ENCODE results near the gene FDX2. TPM values are rescaled to one million over a fixed set of nuclear protein-coding genes. Genes with fewer than 3 reads are reported as not detected.

The FDX2 gene
- total and polyA plus RNA-seq, 4 donors: 9.6 to 38.4 (median 21.2) TPM

DNA sequence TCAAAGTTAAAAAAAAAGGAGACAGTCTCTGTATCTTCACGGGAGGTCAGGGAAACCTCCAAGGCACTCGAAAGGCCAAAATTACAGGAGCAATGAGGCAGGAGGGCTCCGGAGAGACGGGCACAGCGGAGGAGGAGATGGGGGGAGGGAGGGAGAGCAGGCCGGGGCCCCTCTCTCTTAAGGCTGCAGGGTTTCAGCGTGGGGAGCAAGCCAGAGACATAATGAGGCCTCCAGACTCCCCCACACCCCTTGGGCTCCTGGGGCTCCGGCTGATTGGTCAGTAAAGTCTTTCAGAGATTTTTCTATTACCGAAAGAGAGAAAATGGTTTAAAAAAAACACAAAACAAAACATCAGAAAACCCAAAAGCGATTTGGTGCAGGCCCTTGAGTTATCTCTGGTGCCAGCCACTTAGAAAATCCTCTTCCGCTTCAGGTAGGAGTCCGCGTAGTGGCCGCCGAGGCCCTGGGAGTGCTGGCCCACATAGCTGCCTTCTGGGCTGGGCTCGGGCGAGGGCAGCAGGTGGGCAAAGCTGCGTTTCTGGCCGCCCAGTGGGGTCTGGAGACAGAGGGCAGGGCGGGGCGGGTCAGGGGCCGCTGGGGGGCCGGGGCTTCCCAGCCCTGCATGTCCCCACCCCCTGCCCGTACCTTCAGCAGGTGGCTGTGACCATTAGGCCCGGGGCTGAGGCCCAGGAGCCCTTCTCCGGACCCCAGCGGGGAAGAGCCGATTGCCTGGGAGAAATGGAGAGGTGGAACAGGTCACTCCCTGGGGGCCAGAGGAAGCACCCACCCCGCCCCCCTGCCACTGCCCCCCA lies 1.4 kb upstream of the FDX2 start:
- TF ChIP-seq, protein P1, sequence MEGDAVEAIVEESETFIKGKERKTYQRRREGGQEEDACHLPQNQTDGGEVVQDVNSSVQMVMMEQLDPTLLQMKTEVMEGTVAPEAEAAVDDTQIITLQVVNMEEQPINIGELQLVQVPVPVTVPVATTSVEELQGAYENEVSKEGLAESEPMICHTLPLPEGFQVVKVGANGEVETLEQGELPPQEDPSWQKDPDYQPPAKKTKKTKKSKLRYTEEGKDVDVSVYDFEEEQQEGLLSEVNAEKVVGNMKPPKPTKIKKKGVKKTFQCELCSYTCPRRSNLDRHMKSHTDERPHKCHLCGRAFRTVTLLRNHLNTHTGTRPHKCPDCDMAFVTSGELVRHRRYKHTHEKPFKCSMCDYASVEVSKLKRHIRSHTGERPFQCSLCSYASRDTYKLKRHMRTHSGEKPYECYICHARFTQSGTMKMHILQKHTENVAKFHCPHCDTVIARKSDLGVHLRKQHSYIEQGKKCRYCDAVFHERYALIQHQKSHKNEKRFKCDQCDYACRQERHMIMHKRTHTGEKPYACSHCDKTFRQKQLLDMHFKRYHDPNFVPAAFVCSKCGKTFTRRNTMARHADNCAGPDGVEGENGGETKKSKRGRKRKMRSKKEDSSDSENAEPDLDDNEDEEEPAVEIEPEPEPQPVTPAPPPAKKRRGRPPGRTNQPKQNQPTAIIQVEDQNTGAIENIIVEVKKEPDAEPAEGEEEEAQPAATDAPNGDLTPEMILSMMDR (IDR thresholded peaks at IDR 0.05; ENCODE audit: control extremely low read depth, extremely low read depth): no peak
- peaks cover under 1 to 49% (median 19%) of the 10 kb centered on the region in 4 donors for H3K36me3 ChIP-seq (ENCODE audit: control insufficient read depth in 4 of 4, insufficient read depth in 4 of 4, low read length in 4 of 4)
- DNase-seq: no peak

DNA sequence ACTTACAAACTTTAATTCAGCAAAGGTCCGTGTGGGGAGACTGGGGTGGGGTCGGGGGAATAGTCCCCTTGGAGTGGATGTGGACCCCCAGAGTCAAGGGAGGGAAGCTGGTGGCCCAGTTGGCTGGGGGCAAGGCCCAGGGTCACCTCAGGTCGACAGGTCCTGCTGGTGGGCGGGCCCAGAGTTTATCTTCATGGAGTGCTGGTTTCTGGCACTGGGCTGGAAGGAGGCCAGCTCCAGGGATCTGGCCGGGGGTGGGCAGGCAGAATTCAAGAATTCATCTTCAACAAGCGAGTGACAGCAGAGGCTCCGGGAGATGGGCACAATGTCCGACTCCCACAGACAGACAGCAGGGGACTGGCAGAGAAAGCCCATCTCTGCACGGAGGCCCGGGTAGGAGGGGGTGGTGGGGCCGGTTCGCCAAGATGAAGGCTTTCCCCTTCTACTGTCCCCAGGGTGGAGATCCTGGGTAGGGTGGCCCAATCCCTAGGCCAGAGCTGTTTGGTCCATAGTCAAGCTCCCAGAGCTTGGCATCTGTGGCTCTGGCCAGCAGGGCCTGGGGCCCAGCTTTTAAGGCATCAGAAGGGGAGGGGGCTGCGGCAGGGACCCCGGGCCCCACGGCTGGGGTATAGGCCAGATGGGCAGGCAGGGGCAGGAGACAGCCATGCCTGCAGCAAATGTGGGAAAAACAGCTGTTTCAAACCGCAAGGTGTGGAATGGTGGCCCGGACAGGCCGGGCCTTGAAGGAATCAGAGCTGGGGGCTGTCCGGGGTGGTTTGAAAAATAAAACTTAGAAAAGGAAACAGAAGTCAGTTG lies 622 bp upstream of the FDX2 start:
- no peaks in the 10 kb centered on the region for H3K27me3 ChIP-seq (ENCODE audit: control insufficient read depth in 3 of 3, insufficient read depth in 3 of 3, low read length in 2 of 3)
- DNase-seq: no peak
- peaks cover 0 to 12% (median 0%) of the 10 kb centered on the region in 5 donors for H3K4me1 ChIP-seq (ENCODE audit: control insufficient read depth in 5 of 5, insufficient read depth in 5 of 5, low read length in 5 of 5)
- peaks cover 0 to 40% (median 13%) of the 10 kb centered on the region in 4 donors for H3K36me3 ChIP-seq (ENCODE audit: control insufficient read depth in 4 of 4, insufficient read depth in 4 of 4, low read length in 4 of 4)
- H3K4me3 ChIP-seq: no peak overlapping the region
- ATAC-seq (ENCODE audit: insufficient read depth, low FRiP score): no peak
- H3K9me3 ChIP-seq (ENCODE audit: control insufficient read depth in 4 of 4, insufficient read depth in 3 of 4, low read length in 3 of 4): no peaks in the 10 kb centered on the region
- TF ChIP-seq, protein P1 (IDR thresholded peaks at IDR 0.05; ENCODE audit: control extremely low read depth, extremely low read depth): no peak
- 71 to 82% methylated on average over 19 of the region's 19 CpGs for WGBS, 2 donors
- H3K9ac ChIP-seq (ENCODE audit: insufficient read depth in 1 of 2, low read length in 2 of 2): no peak overlapping the region
- H3K27ac ChIP-seq (ENCODE audit: low read depth in 1 of 2, low read length in 1 of 2): no peak overlapping the region

More for the DNA sequence above, 1.4 kb upstream of the FDX2 start:
- H3K9me3 ChIP-seq (ENCODE audit: control insufficient read depth in 4 of 4, insufficient read depth in 3 of 4, low read length in 3 of 4): no peaks in the 10 kb centered on the region
- no peak overlapping the region for H3K9ac ChIP-seq (ENCODE audit: insufficient read depth in 1 of 2, low read length in 2 of 2)
- H3K4me3 ChIP-seq: no peak overlapping the region
- no peak overlapping the region for H3K27ac ChIP-seq (ENCODE audit: low read depth in 1 of 2, low read length in 1 of 2)
- WGBS, 2 donors: 88 to 90% methylated on average over 24 to 29 of the region's 29 CpGs
- ATAC-seq (ENCODE audit: insufficient read depth, low FRiP score): no peak
- no peaks in the 10 kb centered on the region for H3K27me3 ChIP-seq (ENCODE audit: control insufficient read depth in 3 of 3, insufficient read depth in 3 of 3, low read length in 2 of 3)
- H3K4me1 ChIP-seq (ENCODE audit: control insufficient read depth in 5 of 5, insufficient read depth in 5 of 5, low read length in 5 of 5): peaks cover 0 to 12% (median 0%) of the 10 kb centered on the region in 5 donors

DNA sequence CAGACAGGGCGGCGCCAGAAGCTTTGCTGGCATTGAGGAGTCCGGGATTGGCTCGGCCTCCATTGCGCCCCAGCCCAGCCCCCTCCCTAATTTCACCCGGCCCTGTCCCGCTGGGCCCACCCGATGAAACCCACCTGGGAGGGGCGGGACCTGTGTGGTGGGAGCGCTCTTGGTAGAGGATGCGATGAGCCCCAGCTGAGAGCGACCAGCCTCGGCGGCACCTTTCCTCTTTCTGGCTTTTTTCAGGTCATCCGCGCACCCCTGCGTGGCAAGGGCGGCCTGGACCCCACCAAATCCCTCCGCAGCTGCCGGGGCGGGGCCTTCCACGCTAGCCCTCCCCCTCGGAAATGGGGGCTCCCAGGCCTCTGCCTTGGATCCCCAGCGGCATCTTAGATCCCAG lies 6.4 kb downstream of the FDX2 start, which contains the start of gene ZGLP1:
Gene ZGLP1, minus strand, starts transcription at position 393 of the 400 bp plus-strand sequence.
- H3K4me1 ChIP-seq (ENCODE audit: control insufficient read depth in 5 of 5, insufficient read depth in 5 of 5, low read length in 5 of 5): no peaks in the 10 kb centered on the region
- H3K36me3 ChIP-seq (ENCODE audit: control insufficient read depth in 4 of 4, insufficient read depth in 4 of 4, low read length in 4 of 4): peaks cover 0 to 15% (median 6%) of the 10 kb centered on the region in 4 donors
- no peak for DNase-seq
- no peaks in the 10 kb centered on the region for H3K9me3 ChIP-seq (ENCODE audit: control insufficient read depth in 4 of 4, insufficient read depth in 3 of 4, low read length in 3 of 4)
- TF ChIP-seq, protein P1 (IDR thresholded peaks at IDR 0.05; ENCODE audit: control extremely low read depth, extremely low read depth): no peak
- no peak within 1 kb of the TSS for H3K4me3 ChIP-seq
- ATAC-seq (ENCODE audit: insufficient read depth, low FRiP score): no peak
- H3K27ac ChIP-seq (ENCODE audit: low read depth in 1 of 2, low read length in 1 of 2): no peak within 1 kb of the TSS
- H3K27me3 ChIP-seq (ENCODE audit: control insufficient read depth in 3 of 3, insufficient read depth in 3 of 3, low read length in 2 of 3): no peaks in the 10 kb centered on the region
- no peak within 1 kb of the TSS for H3K9ac ChIP-seq (ENCODE audit: insufficient read depth in 1 of 2, low read length in 2 of 2)
- 95% methylated on average over 23 to 24 of the region's 24 CpGs for WGBS, 2 donors

Data from lung (tissue), 12 donors.